ENCODE results near the gene IMMP2L. TPM values are rescaled to one million over a fixed set of nuclear protein-coding genes. Genes with fewer than 3 reads are reported as not detected.

IMMP2L gene
- total and polyA plus RNA-seq, 2 experiments from 2014 or later = 10.1 to 10.4 TPM

DNA sequence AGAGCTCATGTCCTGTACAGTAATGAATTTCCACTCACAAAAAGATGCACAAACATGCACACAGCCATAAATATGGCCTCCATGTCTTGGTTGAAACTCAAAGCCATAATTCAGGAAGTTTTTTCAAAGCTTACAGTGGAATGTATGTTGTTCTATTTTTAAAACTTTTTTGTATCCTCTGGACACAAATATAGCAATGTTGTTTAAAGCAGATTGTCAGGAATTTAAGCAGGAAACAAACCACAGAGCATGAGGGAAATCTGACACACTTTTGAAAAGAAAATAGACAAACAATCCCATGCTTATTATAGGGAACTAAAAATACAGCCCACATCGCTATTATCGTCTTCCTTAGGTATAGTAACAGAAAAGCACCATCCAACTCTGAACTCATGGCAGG lies 449.9 kb downstream of the IMMP2L start:
- H3K9ac ChIP-seq = no peak overlapping the region
- 0 out of 2 replicates have a peak, but pooled peaks cover 5% of the 10 kb centered on the region for H3F3A ChIP-seq (ENCODE audit: insufficient read depth)
- no peak overlapping the region for H3K4me2 ChIP-seq (ENCODE audit: unreplicated experiment)
- no peak for DNase-seq
- no peaks in the 10 kb centered on the region for H3K79me2 ChIP-seq (ENCODE audit: insufficient read depth)
- WGBS, 2 experiments (ENCODE audit: low coverage in 1 of 2, low lambda C conversion rate in 2 of 2, missing lambda C conversion rate in 2 of 2) = 98 to 100% methylated on average over 2 of the region's 2 CpGs
- no peaks in the 10 kb centered on the region for H4K20me1 ChIP-seq (ENCODE audit: insufficient read depth)
- no peaks in the 10 kb centered on the region for H3K36me3 ChIP-seq (ENCODE audit: low read depth)
- H3K27ac ChIP-seq = no peak overlapping the region
- H3K4me1 ChIP-seq (ENCODE audit: insufficient read depth) = peaks cover 32% of the 10 kb centered on the region
- no peak overlapping the region for H2AFZ ChIP-seq
- no peak for TF ChIP-seq EZH2phosphoT487 (IDR thresholded peaks at IDR 0.05; ENCODE audit: insufficient read depth, low read depth)
- TF ChIP-seq EZH2 (IDR thresholded peaks at IDR 0.05; ENCODE audit: insufficient read depth, poor library complexity, severe bottlenecking) = no peak
- no peaks in the 10 kb centered on the region for H3K9me2 ChIP-seq (ENCODE audit: insufficient read depth)
- no peak overlapping the region for H3K4me3 ChIP-seq
- in situ Hi-C loops (cut with MboI) = no loop called here
- H3K9me3 ChIP-seq (ENCODE audit: low read depth) = no peaks in the 10 kb centered on the region
- H3K27me3 ChIP-seq (replicated peaks; ENCODE audit: insufficient read depth) = no peaks in the 10 kb centered on the region

DNA sequence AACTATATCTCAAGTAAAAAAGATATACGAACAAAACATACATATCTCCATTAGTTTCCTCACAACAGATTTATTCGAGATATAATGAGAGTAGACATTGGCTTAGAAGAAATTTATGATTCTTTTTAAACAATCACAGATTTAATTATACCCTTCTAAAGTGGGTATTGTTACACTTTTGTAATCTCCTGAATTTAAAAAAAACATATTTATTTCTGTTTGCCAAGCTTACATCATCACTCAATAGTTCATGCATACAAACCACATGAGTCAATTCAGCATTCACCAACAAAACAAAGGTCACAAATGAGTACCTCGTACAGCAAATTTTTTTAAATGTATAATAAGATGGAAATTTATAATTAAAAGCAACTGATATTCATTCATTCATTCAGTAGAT lies 453.8 kb downstream of the IMMP2L start:
- DNase-seq = peak; percentile 71
- no peak overlapping the region for H3K9ac ChIP-seq
- H3K9me3 ChIP-seq (ENCODE audit: low read depth) = no peaks in the 10 kb centered on the region
- no peaks in the 10 kb centered on the region for H3K9me2 ChIP-seq (ENCODE audit: insufficient read depth)
- in situ Hi-C loops (cut with MboI) = no loop called here
- no peaks in the 10 kb centered on the region for H3K36me3 ChIP-seq (ENCODE audit: low read depth)
- no peak overlapping the region for H3K27ac ChIP-seq
- peaks cover 28% of the 10 kb centered on the region for H3K4me1 ChIP-seq (ENCODE audit: insufficient read depth)
- peak overlapping the region; percentile 21 for H3K4me2 ChIP-seq (ENCODE audit: unreplicated experiment)
- H3F3A ChIP-seq (ENCODE audit: insufficient read depth) = 0 out of 2 replicates have a peak, but pooled peaks cover 5% of the 10 kb centered on the region
- TF ChIP-seq EZH2 (IDR thresholded peaks at IDR 0.05; ENCODE audit: insufficient read depth, poor library complexity, severe bottlenecking) (no peak), EZH2phosphoT487 (IDR thresholded peaks at IDR 0.05; ENCODE audit: insufficient read depth, low read depth) (no peak)
- no peak overlapping the region for H2AFZ ChIP-seq
- H3K4me3 ChIP-seq = no peak overlapping the region
- 55 to 56% methylated on average over 3 of the region's 3 CpGs for WGBS, 2 experiments (ENCODE audit: low coverage in 1 of 2, low lambda C conversion rate in 2 of 2, missing lambda C conversion rate in 2 of 2)
- H4K20me1 ChIP-seq (ENCODE audit: insufficient read depth) = no peaks in the 10 kb centered on the region
- H3K79me2 ChIP-seq (ENCODE audit: insufficient read depth) = no peaks in the 10 kb centered on the region
- no peaks in the 10 kb centered on the region for H3K27me3 ChIP-seq (replicated peaks; ENCODE audit: insufficient read depth)

DNA sequence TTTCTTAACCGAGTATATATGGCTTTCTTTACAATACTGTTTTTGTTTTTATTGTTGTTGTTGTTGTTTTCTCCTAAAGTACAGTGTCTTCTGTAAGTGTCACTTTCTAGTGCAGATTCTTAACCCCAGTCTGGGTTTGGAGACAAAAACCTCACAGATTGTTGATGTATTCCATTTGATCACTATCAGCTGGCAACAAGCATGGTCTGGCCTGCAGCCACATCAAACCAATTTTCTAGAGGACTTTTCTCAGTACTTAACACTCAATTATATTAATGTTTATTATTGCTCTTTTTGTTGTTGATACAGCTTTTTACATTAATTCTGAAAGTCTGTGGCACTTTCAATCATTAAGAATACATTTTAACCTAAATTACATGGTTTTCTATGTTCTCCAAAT lies 454.3 kb downstream of the IMMP2L start:
- Histone ChIP-seq H3K27ac (no peak overlapping the region), H3K36me3 (ENCODE audit: low read depth) (no peaks in the 10 kb centered on the region), H3K4me2 (ENCODE audit: unreplicated experiment) (peak overlapping the region; percentile 21), H3K4me3 (no peak overlapping the region), H2AFZ (no peak overlapping the region), H3K9me2 (ENCODE audit: insufficient read depth) (no peaks in the 10 kb centered on the region), H3K9ac (no peak overlapping the region), H3K27me3 (replicated peaks; ENCODE audit: insufficient read depth) (no peaks in the 10 kb centered on the region), H3K9me3 (ENCODE audit: low read depth) (no peaks in the 10 kb centered on the region), H3F3A (ENCODE audit: insufficient read depth) (0 out of 2 replicates have a peak, but pooled peaks cover 5% of the 10 kb centered on the region), H4K20me1 (ENCODE audit: insufficient read depth) (no peaks in the 10 kb centered on the region), H3K79me2 (ENCODE audit: insufficient read depth) (no peaks in the 10 kb centered on the region), H3K4me1 (ENCODE audit: insufficient read depth) (peaks cover 23% of the 10 kb centered on the region)
- no peak for DNase-seq
- 98 to 100% methylated on average over 1 of the region's 1 CpG for WGBS, 2 experiments (ENCODE audit: low coverage in 1 of 2, low lambda C conversion rate in 2 of 2, missing lambda C conversion rate in 2 of 2)
- no peak for TF ChIP-seq EZH2phosphoT487 (IDR thresholded peaks at IDR 0.05; ENCODE audit: insufficient read depth, low read depth)
- TF ChIP-seq EZH2 (IDR thresholded peaks at IDR 0.05; ENCODE audit: insufficient read depth, poor library complexity, severe bottlenecking) = no peak
- in situ Hi-C loops (cut with MboI) = no loop called here

DNA sequence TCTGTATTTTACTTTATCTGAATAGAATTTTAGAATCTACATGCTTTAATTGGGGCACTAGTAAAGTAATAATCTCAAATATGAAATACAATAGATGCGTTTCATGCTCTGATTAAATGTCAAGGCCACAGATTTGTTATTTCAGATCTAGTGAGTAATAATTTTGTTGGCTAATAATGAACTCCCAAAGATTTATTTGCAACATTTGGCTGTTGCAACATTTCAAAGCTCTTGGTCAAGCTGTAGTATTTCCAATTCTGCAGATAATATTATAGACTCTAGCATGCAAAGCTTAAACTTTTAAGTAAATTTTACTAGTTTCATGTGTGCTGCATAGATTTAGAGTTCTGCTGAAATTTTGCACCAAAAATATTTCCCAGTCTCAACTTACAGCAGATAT lies 454.7 kb downstream of the IMMP2L start:
- Histone ChIP-seq H3K36me3 (ENCODE audit: low read depth) (no peaks in the 10 kb centered on the region), H3K79me2 (ENCODE audit: insufficient read depth) (no peaks in the 10 kb centered on the region), H3K27ac (no peak overlapping the region), H3K27me3 (replicated peaks; ENCODE audit: insufficient read depth) (no peaks in the 10 kb centered on the region), H3K4me1 (ENCODE audit: insufficient read depth) (peaks cover 23% of the 10 kb centered on the region), H4K20me1 (ENCODE audit: insufficient read depth) (no peaks in the 10 kb centered on the region), H3K4me3 (no peak overlapping the region), H2AFZ (no peak overlapping the region), H3K9me3 (ENCODE audit: low read depth) (no peaks in the 10 kb centered on the region), H3F3A (ENCODE audit: insufficient read depth) (0 out of 2 replicates have a peak, but pooled peaks cover 5% of the 10 kb centered on the region), H3K9ac (no peak overlapping the region), H3K4me2 (ENCODE audit: unreplicated experiment) (no peak overlapping the region), H3K9me2 (ENCODE audit: insufficient read depth) (no peaks in the 10 kb centered on the region)
- WGBS, 2 experiments (ENCODE audit: low coverage in 1 of 2, low lambda C conversion rate in 2 of 2, missing lambda C conversion rate in 2 of 2) = 73 to 81% methylated on average over 1 of the region's 1 CpG
- in situ Hi-C loops (cut with MboI) = no loop called here
- TF ChIP-seq EZH2 (IDR thresholded peaks at IDR 0.05; ENCODE audit: insufficient read depth, poor library complexity, severe bottlenecking) = no peak
- TF ChIP-seq EZH2phosphoT487 (IDR thresholded peaks at IDR 0.05; ENCODE audit: insufficient read depth, low read depth) = no peak
- peak; percentile 38 for DNase-seq

DNA sequence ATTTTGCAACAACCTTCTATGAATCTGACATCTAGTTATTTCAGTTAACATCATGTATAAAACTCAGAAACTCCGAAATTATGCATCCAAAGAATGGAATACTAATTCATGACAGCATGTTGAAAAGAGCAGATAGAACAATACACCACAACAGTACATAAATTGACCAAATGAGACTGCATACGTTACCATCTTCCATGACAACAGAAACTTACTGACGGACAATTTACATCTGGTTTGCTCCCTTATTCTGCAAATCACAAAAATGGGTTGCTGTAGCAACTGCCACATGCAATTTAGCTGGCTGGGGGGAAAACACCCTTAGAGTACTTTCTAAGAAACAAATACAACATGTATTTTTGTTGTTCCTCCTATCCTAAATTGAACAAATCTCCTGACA lies 457.0 kb downstream of the IMMP2L start:
- WGBS, 2 experiments (ENCODE audit: low coverage in 1 of 2, low lambda C conversion rate in 2 of 2, missing lambda C conversion rate in 2 of 2) = 95 to 96% methylated on average over 3 of the region's 3 CpGs
- Histone ChIP-seq H3K9me3 (ENCODE audit: low read depth) (no peaks in the 10 kb centered on the region), H3K36me3 (ENCODE audit: low read depth) (no peaks in the 10 kb centered on the region), H3K27ac (no peak overlapping the region), H3K4me1 (ENCODE audit: insufficient read depth) (peaks cover 23% of the 10 kb centered on the region), H3K4me2 (ENCODE audit: unreplicated experiment) (no peak overlapping the region), H4K20me1 (ENCODE audit: insufficient read depth) (no peaks in the 10 kb centered on the region), H3K79me2 (ENCODE audit: insufficient read depth) (no peaks in the 10 kb centered on the region), H3K9me2 (ENCODE audit: insufficient read depth) (no peaks in the 10 kb centered on the region), H3K4me3 (no peak overlapping the region), H3K27me3 (replicated peaks; ENCODE audit: insufficient read depth) (no peaks in the 10 kb centered on the region), H3K9ac (no peak overlapping the region), H3F3A (ENCODE audit: insufficient read depth) (0 out of 2 replicates have a peak, but pooled peaks cover 5% of the 10 kb centered on the region), H2AFZ (no peak overlapping the region)
- no peak for DNase-seq
- in situ Hi-C loops (cut with MboI) = no loop called here
- no peak for TF ChIP-seq EZH2 (IDR thresholded peaks at IDR 0.05; ENCODE audit: insufficient read depth, poor library complexity, severe bottlenecking)
- TF ChIP-seq EZH2phosphoT487 (IDR thresholded peaks at IDR 0.05; ENCODE audit: insufficient read depth, low read depth) = no peak

All from GM23248 (cell line).